Loucy (cell line): ENCODE measurements around the gene LDLRAD4.

Experiments used
- EZH2phosphoT487 ChIP-seq: fragments of 200-600 bp; IDR thresholded peaks from 2 replicates; pipeline ENCODE4 v1.6.1; 2018; ENCODE audit warnings: antibody characterized with exemption, mild to moderate bottlenecking, moderate library complexity, borderline replicate concordance
- TF ChIP-seq, protein P1 (sequence below): fragments of 200-600 bp; sonication (generic); conservative IDR thresholded peaks from 2 replicates; pipeline ENCODE4 v1.5.1; 2014; ENCODE audit warnings: mild to moderate bottlenecking, antibody characterized with exemption, low read length

DNA sequence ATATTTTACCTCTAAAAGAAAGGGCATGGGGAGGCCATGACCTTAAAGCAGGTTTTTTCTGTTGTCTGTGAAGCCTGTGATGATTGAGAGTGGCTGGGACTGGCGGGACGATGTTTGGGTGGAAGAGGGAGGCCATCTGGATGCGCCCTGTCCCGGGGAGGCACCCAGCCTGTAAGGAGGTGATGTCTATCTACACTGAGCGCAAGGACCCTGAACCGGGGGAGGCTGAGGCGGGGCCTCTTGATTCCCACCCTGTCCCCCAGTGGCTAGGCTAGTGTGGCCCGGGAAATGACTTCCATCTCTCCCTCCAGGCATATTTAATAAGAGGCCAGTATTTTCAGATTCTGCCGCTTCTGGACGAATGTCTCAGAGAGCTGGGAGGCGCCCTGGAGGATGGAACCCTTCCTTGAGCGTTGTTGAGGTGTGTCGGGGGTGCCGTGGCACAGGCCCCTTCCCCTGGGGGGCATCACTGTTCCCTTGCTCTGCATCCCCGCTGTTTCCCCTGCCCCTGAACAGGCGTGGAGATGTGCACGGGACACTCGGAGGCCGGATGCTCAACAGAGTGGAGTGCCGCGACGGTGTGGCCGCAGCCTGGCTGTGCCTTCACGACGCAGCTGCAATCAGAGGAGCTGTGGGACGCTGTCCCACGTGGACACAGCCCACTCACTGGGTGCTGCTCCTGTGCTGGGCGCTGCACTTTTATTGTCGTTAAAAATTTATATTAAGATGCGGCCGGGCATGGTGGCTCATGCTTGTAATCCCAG lies 185.4 kb downstream of the LDLRAD4 start:
- TF ChIP-seq, protein P1, sequence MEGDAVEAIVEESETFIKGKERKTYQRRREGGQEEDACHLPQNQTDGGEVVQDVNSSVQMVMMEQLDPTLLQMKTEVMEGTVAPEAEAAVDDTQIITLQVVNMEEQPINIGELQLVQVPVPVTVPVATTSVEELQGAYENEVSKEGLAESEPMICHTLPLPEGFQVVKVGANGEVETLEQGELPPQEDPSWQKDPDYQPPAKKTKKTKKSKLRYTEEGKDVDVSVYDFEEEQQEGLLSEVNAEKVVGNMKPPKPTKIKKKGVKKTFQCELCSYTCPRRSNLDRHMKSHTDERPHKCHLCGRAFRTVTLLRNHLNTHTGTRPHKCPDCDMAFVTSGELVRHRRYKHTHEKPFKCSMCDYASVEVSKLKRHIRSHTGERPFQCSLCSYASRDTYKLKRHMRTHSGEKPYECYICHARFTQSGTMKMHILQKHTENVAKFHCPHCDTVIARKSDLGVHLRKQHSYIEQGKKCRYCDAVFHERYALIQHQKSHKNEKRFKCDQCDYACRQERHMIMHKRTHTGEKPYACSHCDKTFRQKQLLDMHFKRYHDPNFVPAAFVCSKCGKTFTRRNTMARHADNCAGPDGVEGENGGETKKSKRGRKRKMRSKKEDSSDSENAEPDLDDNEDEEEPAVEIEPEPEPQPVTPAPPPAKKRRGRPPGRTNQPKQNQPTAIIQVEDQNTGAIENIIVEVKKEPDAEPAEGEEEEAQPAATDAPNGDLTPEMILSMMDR = no peak
- no peak for TF ChIP-seq EZH2phosphoT487
